GM19463 (cell line): Measurements from ENCODE around the gene KDM1A.

ENCODE experiments used
- ATAC-seq: cut with Tn5 transposase; IDR thresholded peaks from one replicate; pipeline ENCODE4 v1.9.1; 2021; ENCODE audit warnings: mild to moderate bottlenecking, moderate library complexity; ENCODE audit not compliant: unreplicated experiment

Gene KDM1A

DNA sequence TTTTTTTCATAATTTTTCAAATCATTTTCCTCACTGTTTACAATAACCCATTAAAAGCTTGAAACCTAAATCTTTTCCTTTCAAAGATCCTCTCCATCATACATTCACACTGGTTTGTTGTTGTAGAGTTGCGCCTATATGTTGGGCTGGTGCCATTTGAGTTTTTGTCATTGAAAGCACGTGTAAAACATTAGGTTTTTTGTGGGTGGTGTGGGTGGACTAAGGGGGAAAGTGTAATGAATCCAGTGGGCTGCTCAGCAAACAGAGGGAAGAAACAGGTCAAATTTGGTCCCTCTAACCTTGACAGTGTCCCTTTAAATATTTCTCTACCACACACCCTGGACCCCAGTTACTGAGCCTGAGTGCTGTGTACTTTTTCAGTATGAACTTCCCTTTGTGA is 46.8 kb downstream of the KDM1A start:
- no peak for ATAC-seq

DNA sequence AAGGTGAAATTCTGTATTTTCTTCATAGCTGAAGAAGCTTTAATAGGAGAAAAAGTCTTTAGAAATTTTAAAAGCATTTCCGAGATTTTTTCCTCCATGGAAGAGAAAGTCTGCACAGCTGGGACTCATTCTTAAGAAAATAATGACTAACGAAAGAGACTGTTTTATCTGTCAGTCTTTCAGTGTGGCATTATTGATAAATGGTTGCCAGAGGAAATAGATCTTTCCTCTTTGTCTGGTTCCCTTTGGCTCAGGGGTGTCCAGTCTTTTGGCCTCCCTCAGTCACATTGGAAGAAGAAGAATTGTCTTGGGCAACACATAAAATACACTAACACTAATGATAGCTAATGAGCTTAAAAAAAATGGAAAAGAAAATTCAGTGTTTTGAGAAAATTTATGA is 49.9 kb downstream of the KDM1A start:
- ATAC-seq = no peak

DNA sequence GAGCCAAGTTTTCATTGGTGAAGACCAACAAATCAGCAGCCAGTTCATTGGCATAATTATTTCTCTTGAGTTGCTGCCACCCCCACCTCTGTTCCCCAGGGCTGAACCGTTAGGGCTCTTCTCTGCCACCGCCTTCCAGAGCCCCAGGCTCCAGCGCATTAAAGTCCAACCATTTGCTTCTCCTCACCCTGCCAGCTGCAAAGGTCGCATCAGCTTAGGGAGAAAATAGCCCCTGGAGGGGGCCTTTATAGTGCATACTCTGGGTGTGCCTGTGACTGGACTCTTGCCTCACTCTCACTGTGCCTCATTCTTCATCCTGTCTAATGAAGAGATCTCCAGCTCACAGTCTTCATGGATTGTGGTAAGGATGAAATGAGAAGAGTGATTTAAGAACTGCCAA is 50.4 kb downstream of the KDM1A start:
- no peak for ATAC-seq

DNA sequence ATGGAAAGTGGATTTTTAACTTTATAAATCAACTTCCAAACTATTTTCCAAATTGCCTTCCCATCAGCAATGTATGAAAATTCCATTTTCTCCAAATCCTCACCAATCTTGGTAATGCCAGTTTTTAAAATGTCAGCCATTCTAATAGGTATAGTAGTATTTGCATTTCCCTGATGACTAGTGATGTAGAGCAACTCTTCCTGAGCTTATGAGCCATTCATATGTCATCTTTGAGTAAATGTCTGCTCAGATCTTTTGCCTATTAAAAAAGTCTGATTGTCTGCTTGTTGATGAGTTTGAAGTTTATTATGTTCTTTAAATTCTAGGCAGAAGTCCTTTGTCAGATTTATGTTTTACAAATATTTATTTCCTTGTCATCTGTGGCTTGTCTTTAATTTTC is 54.7 kb downstream of the KDM1A start:
- ATAC-seq = no peak

DNA sequence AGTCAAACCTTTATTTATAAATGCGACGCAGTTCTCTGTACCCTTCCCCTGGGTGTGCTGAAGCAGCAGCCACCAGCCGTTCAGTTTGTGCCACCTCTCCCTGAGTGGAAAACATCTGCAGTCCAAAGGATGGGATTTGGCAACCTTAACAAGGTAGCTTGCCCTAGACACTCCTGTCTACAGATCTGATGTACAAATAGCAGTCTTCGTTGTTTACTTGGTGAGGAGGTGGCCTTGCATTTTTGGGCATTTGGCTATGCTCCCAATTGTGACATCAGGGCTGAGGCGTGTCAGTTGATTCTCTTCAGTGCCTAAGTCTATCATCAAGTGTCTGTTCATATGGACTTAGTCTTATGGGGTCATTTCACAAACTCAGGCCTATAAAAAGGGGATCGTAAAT is 59.8 kb downstream of the KDM1A start:
- no peak for ATAC-seq

DNA sequence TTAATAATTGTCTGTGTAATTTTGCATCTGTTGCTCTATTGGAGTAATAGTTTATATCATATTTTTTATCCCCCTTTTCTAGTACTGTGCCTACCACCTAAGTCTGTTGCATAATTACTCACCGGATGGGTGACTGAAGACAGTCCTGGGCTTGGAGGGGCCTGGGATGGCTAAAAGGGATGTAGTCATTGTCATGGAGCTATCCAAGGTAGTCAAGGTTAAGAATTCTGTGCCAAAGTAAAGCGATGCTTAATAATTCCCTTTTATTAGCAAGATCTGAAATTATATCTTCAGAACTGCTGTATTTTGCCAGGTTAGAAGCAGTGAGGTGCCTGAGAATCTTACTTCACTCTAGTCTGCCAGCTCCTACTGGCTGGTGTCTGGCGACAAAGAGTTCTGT is 61.6 kb downstream of the KDM1A start:
- ATAC-seq = no peak

DNA sequence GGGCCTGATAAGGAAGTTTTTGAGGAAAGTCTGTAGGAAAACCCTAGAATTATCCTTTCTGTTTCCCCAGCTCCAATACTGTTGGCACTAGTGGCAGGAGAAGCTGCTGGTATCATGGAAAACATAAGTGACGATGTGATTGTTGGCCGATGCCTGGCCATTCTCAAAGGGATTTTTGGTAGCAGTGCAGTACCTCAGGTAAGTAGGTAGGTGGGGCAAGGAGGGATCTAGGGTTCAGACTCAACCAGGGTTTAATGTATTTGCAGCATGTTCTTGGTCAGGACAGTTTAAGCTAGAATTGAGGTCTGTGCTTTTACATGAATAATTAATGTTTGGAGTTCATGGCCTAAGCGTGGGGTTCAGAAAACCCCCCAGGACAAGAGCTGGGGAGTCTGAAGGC is 62.1 kb downstream of the KDM1A start:
- ATAC-seq = no peak

DNA sequence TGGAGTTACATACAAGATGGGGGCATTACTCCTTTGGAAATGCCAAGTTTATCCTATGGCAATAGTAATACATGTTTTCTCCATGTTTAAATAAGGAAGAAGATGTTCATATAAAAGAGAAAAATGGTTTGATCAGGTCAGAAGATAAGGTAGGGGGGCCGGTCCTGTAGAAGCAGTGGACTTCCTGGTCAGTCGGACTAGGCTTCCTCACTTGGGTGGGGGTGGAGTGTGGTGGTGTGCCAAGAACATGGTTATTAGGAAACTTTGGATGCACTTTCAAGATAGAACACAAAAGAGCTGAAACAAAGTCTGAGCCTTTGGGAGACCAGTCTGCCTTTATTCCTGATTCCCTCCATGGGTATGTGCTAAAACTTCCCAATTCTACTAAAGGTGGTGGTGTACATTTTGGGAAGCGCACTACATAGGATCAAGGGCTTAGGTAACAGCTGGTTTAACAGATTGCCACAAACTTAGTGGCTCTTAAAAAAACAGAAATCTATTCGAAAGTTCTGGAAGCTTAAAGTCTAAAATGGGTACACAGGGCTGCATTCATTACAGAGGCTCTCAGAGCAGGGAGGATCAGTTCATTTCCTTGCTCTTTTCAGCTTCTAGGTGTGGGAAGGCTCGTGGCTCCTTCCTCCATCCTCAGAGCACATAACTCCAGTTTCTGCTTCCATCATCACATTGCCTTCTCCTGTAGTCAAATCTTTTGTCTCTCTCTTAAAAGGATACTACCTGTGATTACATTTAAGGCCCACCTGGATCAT is 64.6 kb downstream of the KDM1A start:
- ATAC-seq = no peak

DNA sequence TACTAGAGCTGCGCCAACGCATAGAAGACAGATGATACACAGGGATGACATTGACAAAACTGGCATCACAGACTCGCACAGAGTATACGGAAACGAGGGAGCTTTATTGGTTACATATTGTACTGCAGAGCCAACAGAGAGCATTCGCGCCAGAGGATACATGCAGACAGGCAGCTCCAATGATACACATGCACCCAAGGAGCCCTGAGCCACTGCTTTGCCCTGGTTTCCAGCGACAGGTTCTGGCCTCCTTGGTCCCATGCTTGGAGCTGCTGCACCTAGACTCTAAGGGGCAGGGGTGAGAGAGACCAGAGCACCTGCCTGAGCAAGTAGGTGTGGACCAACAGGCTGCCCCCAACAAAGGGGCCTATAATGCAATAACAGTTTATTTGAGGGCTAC is 65.6 kb downstream of the KDM1A start:
- no peak for ATAC-seq

DNA sequence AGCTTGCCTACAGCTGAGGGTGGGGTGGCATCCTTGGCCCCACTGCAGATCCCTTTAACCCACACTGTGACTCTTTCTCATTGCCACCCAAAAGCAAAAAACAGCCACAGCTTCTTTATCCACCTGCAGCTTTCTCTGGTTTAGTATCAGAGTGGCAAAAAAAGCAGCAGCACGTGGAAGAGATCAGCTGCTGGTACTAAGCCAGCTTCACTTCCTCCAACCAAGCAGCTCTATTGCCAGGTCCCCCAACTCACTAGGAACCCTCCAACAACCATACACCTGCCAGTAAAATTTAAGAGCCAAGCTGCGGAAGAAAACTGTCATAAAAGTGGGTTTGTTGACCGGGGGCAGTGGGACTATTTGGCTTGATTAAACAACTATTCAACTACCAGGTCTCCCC is 66.4 kb downstream of the KDM1A start:
- no peak for ATAC-seq

DNA sequence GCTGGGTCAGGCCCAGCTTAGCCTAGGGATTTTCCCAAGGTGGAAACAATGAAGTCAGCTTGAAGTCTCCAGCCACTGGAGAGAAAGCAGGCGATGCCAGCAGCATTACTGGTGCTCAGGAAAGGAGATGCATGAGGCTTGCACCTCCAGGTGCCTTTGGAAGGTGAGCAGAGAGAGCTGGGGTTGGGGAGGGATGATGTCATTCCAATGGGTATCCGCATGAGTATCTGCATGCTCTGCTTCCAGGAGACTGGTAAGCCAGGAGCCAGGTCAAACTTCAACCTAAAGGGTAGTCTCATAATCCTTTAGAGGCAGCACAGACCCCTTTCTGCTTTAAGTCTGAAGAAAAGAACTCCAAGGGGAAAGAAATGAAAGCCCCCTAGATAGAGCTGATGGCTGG is 68.8 kb downstream of the KDM1A start:
- ATAC-seq = no peak

DNA sequence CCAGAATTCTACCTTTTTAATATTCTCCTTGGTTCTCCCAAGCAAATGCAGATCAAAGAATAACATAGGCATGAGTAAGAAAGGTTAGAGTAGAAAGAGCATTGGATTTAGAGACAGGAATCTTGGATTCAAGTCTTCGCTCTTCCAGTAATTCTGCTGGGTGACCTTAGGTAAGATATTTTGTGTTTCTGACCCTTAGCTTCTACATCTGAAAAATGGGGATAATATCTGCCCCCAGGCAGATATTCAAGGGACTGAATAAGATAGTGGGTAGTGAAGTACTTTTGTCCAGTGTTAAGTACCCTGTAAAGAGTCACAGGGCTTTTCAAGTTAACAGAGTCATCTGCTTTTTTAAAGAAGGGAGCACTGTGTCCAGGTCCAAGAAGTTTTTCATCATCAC is 70.8 kb downstream of the KDM1A start:
- ATAC-seq = no peak

DNA sequence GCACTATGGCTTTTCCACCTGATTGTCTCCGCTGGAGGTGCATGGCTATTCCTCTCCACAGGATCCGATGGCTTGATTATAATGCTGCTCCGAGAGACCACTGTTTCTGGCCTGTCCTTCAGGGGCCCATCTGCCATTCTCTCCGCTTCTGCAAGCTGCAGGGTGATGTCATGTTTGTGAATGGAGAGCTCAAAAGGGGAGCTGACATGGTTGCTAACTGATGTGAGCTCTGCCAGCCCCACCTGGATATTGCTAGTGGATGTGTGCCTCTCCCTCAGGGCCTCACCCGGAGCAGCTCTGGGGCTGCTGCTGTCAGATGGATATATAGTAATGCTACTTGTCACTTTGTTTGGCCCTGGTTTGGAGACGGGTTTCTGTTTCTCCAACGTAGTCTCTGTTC is 72.3 kb downstream of the KDM1A start:
- no peak for ATAC-seq

DNA sequence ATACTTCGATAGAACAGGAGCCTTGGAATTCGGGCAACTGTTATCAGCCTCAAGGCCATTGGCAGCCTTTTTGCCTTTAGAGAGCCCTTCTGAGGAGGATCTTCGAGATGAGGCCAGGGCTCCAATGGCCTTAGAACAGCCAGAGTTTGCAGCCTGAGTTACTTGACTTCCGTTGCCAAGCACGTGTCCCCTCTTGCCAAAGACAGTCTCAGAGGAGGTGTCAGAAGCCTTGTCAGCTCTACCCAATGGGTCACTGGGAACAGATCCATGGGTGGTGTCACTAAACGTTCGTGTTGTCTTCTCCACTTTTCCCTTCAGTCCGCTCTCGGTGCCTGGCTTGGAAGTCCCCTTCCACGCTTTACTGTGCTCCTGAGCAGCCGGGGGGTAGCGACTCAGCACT is 73.2 kb downstream of the KDM1A start:
- no peak for ATAC-seq

DNA sequence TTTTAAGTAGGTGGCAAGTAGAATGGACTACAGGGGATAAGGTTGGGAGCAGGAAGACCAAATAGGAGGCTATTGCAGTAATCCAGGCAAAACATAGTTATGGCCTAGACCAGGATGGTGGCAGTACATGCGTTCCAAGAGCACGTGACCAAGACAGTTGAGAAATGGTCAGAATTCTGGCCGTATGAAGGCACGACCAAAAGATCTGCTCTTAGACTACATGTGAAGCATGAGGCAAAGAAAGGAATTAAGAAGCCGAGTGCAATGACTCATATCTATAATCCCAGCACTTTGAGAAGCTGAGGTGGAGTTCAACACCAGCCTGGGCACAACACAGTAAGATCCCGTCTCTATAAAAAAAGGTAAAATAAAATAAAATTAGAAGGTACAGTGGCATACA is 78.0 kb downstream of the KDM1A start:
- ATAC-seq = no peak

DNA sequence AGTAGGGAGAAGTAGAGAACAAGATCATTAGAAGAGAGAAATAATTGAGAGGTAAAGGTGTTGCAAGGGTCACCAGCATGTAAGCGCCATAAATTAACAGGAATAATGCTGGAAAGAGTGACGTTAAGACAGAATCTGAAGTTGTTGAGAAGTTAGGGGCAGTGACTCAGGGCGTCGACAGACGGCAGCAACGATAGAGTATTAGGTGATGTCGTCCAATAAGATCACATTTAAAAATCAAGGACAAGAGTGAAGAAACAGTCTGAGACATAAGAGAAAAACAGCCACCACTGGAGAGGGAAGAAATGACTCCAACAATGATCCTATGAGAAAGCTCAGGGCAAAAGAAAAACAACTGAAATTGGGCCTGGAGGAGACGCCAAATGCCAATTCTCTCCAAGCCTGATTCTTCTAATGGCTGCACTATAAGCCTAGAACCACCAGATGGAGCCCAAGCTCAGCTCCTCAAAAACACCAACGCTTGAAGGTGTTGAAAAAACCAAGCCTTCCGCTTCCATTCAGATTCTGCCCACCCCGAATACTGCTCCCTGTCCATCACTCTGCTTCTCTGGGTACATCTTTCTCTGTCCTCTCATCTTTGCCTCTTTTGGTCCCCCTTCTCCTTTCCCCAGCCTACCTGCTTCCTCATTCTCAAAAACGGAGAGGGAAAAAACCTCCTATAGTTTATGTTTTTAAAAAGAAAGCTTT is 79.3 kb downstream of the KDM1A start:
- no peak for ATAC-seq

DNA sequence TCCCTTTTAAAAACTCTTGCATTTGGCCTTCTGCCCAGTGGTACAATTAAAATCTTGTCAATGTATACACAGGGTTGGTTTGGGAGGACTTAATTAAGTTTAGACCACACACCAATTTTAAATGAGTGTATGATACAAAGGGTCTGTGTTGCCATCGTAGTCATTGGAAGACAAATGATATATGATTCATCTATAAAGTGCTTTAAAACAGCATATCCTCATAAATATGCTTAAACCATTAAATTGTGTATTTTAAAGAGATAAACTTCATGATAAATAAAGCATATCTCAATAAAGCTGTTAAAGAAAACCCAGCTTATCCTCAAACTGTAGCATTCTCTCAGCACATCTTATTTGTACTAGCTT is 79.9 kb downstream of the KDM1A start:
- no peak for ATAC-seq

DNA sequence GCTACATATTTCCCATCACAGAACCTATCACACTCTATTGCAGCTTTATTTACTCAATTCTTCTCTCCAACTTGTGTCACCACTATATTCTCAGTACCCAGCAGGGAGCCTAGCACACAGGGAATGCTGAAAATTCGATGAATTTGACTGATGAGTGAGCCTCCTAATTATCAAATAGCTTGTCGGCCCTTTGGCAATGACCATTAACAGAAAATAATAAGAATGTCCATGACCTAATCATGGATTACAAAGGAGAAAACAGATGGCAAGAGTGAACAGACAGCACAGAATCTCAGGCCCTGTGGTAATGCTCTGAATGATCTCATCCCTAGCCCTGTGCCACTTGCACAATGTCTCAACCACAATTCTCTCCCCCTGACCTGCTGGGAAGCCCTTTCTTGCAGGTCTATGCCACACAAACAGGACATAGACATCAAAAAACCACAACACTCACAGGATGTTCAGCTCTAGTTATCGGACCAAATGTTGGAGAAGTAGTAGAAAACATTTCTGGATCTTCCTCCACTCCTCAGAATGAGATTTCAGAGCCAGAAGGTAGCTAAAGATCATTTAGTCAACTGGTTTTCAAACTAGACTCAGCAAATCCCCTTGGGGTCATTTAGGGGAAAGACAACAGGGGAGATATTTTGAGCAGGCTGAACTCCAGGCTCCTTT is 80.9 kb downstream of the KDM1A start:
- ATAC-seq = no peak

DNA sequence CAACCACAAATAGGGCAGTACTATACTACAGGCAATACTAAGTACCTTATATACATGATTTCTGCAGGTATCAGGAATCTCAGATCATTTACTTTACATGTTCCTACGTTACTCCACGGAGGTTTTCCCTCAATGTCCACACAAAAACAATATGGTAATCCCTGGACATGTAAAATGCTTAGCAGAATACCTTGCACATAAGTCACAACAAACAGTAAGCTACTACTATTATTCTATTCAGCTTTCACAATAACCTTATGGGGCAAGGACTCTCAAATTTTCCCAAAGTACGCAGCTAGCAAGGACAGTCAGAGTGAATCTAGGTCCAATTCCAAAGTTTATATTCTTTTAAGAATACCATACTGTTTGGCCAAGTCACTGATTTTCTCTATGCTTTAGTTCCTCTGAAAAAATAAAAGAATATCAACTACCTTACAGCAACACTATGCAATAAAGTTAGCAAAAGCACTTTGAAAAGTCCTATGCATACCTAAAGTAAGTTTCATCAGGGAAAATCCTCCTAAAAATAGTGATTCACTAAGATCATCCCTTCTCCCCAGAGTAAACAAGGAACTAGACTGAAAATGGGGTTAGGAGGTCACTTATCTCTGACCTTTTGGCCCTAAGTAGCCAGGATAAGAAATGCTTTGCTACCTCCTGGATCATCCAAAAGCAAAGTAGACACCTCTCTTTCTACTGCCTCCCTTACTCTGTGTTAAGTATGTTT is 82.0 kb downstream of the KDM1A start:
- ATAC-seq = no peak

DNA sequence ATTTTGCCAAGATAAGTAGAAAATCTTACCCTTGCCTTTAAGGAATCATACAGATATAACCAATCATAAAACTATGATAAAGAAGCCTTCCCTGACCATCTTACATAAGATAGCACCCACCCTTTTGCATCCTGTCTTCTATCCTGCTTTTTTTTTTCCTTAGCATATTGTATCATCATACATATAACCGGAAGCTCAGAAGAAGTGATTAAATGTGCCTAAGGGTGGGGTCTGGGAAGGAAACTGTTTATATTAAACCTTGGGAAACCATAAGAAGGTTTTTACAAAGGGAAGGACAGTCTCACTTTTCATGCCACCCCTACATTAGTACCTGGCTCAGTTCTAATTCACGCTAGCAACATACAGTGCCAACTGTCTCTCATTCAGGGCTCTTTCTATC is 82.6 kb downstream of the KDM1A start:
- ATAC-seq = no peak

DNA sequence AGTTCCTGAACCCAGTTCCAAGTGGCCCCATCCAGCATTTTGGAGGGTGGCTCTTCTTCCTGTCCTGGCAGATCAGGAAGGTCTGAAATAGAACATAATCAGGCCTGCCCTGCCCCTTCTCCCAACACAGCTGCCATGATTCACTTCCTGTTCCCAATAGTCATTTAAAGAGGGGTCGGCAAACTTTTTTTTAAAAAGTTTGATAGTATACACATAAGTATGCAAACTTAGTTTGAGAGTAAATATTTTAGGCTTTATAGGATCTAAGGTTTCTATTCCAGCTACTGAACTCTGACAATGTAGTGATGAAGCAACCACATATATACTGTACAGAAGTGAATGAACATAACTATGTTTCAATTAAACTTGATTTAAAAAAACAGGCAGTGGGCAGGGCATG is 83.0 kb downstream of the KDM1A start:
- no peak for ATAC-seq
